ENCODE data around the gene MBNL2. TPM values are rescaled to one million over a fixed set of nuclear protein-coding genes. Genes with fewer than 3 reads are reported as not detected.
A peak's percentile ranks its signal among the peaks of the same experiment; 100 is the strongest.

The MBNL2 gene
- polyA plus RNA-seq, 4 donors = 12.1 to 31.2 (median 13.2) TPM

- Histone ChIP-seq H3K4me1 (ENCODE audit: control insufficient read depth in 3 of 3, insufficient read depth in 2 of 3, low read depth in 1 of 3, low read length in 2 of 3) (no peaks in the 10 kb centered on the region), H3K4me3 (ENCODE audit: low read depth in 1 of 3, low read length in 3 of 3) (no peak overlapping the region), H3K36me3 (ENCODE audit: control insufficient read depth in 3 of 3, insufficient read depth in 2 of 3, low read depth in 1 of 3, low read length in 3 of 3) (peaks cover 2 to 28% (median 10%) of the 10 kb centered on the region in 3 donors), H3K9me3 (ENCODE audit: control insufficient read depth in 2 of 2, insufficient read depth in 1 of 2, low read depth in 1 of 2, low read length in 1 of 2) (no peaks in the 10 kb centered on the region), H3K27me3 (ENCODE audit: control insufficient read depth in 3 of 3, insufficient read depth in 3 of 3, low read length in 3 of 3) (no peaks in the 10 kb centered on the region), H3K27ac (ENCODE audit: low read depth in 1 of 3, low read length in 2 of 3) (no peak overlapping the region)
- FAIRE-seq (no peak), DNase-seq (no peak)
- WGBS, 3 donors = 98 to 99% (median 98%) methylated on average over 6 of the region's 6 CpGs
Measured at GRCh38 chr13:97373787-97374186, 151.7 kb downstream of the MBNL2 start.

GRCh38 chr13:97376981-97377380, 154.8 kb downstream of the MBNL2 start:
- H3K27me3 ChIP-seq (ENCODE audit: control insufficient read depth in 3 of 3, insufficient read depth in 3 of 3, low read length in 3 of 3) = no peaks in the 10 kb centered on the region
- no peak for DNase-seq
- H3K4me1 ChIP-seq (ENCODE audit: control insufficient read depth in 3 of 3, insufficient read depth in 2 of 3, low read depth in 1 of 3, low read length in 2 of 3) = no peaks in the 10 kb centered on the region
- no peaks in the 10 kb centered on the region for H3K9me3 ChIP-seq (ENCODE audit: control insufficient read depth in 2 of 2, insufficient read depth in 1 of 2, low read depth in 1 of 2, low read length in 1 of 2)
- FAIRE-seq = no peak
- 94 to 99% (median 98%) methylated on average over 6 of the region's 6 CpGs for WGBS, 3 donors
- H3K36me3 ChIP-seq (ENCODE audit: control insufficient read depth in 3 of 3, insufficient read depth in 2 of 3, low read depth in 1 of 3, low read length in 3 of 3) = peaks cover under 1 to 22% (median 10%) of the 10 kb centered on the region in 3 donors
- no peak overlapping the region for H3K27ac ChIP-seq (ENCODE audit: low read depth in 1 of 3, low read length in 2 of 3)
- no peak overlapping the region for H3K4me3 ChIP-seq (ENCODE audit: low read depth in 1 of 3, low read length in 3 of 3)

GRCh38 chr13:97379386-97379785, 157.3 kb downstream of the MBNL2 start:
- H3K27me3 ChIP-seq (ENCODE audit: control insufficient read depth in 3 of 3, insufficient read depth in 3 of 3, low read length in 3 of 3) = no peaks in the 10 kb centered on the region
- WGBS, 3 donors = 82 to 92% (median 88%) methylated on average over 5 of the region's 5 CpGs
- DNase-seq (no peak), FAIRE-seq (no peak)
- peaks cover 0 to 24% (median 11%) of the 10 kb centered on the region in 3 donors for H3K36me3 ChIP-seq (ENCODE audit: control insufficient read depth in 3 of 3, insufficient read depth in 2 of 3, low read depth in 1 of 3, low read length in 3 of 3)
- no peak overlapping the region for H3K4me3 ChIP-seq (ENCODE audit: low read depth in 1 of 3, low read length in 3 of 3)
- H3K9me3 ChIP-seq (ENCODE audit: control insufficient read depth in 2 of 2, insufficient read depth in 1 of 2, low read depth in 1 of 2, low read length in 1 of 2) = no peaks in the 10 kb centered on the region
- no peaks in the 10 kb centered on the region for H3K4me1 ChIP-seq (ENCODE audit: control insufficient read depth in 3 of 3, insufficient read depth in 2 of 3, low read depth in 1 of 3, low read length in 2 of 3)
- H3K27ac ChIP-seq (ENCODE audit: low read depth in 1 of 3, low read length in 2 of 3) = no peak overlapping the region

GRCh38 chr13:97380696-97381095, 158.6 kb downstream of the MBNL2 start:
- H3K4me1 ChIP-seq (ENCODE audit: control insufficient read depth in 3 of 3, insufficient read depth in 2 of 3, low read depth in 1 of 3, low read length in 2 of 3) = no peaks in the 10 kb centered on the region
- H3K9me3 ChIP-seq (ENCODE audit: control insufficient read depth in 2 of 2, insufficient read depth in 1 of 2, low read depth in 1 of 2, low read length in 1 of 2) = no peaks in the 10 kb centered on the region
- no peak overlapping the region for H3K4me3 ChIP-seq (ENCODE audit: low read depth in 1 of 3, low read length in 3 of 3)
- 92 to 97% (median 93%) methylated on average over 6 of the region's 6 CpGs for WGBS, 3 donors
- peaks cover 0 to 13% (median 7%) of the 10 kb centered on the region in 3 donors for H3K36me3 ChIP-seq (ENCODE audit: control insufficient read depth in 3 of 3, insufficient read depth in 2 of 3, low read depth in 1 of 3, low read length in 3 of 3)
- DNase-seq (no peak), FAIRE-seq (no peak)
- no peak overlapping the region for H3K27ac ChIP-seq (ENCODE audit: low read depth in 1 of 3, low read length in 2 of 3)
- no peaks in the 10 kb centered on the region for H3K27me3 ChIP-seq (ENCODE audit: control insufficient read depth in 3 of 3, insufficient read depth in 3 of 3, low read length in 3 of 3)

GRCh38 chr13:97381189-97381588, 159.1 kb downstream of the MBNL2 start:
- no peak for FAIRE-seq
- H3K4me3 ChIP-seq (ENCODE audit: low read depth in 1 of 3, low read length in 3 of 3) = no peak overlapping the region
- no peak for DNase-seq
- WGBS, 3 donors = 98 to 100% (median 100%) methylated on average over 1 of the region's 1 CpG
- H3K27me3 ChIP-seq (ENCODE audit: control insufficient read depth in 3 of 3, insufficient read depth in 3 of 3, low read length in 3 of 3) = no peaks in the 10 kb centered on the region
- H3K9me3 ChIP-seq (ENCODE audit: control insufficient read depth in 2 of 2, insufficient read depth in 1 of 2, low read depth in 1 of 2, low read length in 1 of 2) = no peaks in the 10 kb centered on the region
- H3K4me1 ChIP-seq (ENCODE audit: control insufficient read depth in 3 of 3, insufficient read depth in 2 of 3, low read depth in 1 of 3, low read length in 2 of 3) = no peaks in the 10 kb centered on the region
- H3K36me3 ChIP-seq (ENCODE audit: control insufficient read depth in 3 of 3, insufficient read depth in 2 of 3, low read depth in 1 of 3, low read length in 3 of 3) = peaks cover 0 to 12% (median 7%) of the 10 kb centered on the region in 3 donors
- H3K27ac ChIP-seq (ENCODE audit: low read depth in 1 of 3, low read length in 2 of 3) = no peak overlapping the region

- Histone ChIP-seq H3K36me3 (ENCODE audit: control insufficient read depth in 3 of 3, insufficient read depth in 2 of 3, low read depth in 1 of 3, low read length in 3 of 3) (peaks cover 0 to 13% (median 7%) of the 10 kb centered on the region in 3 donors), H3K9me3 (ENCODE audit: control insufficient read depth in 2 of 2, insufficient read depth in 1 of 2, low read depth in 1 of 2, low read length in 1 of 2) (no peaks in the 10 kb centered on the region), H3K4me1 (ENCODE audit: control insufficient read depth in 3 of 3, insufficient read depth in 2 of 3, low read depth in 1 of 3, low read length in 2 of 3) (no peaks in the 10 kb centered on the region), H3K27me3 (ENCODE audit: control insufficient read depth in 3 of 3, insufficient read depth in 3 of 3, low read length in 3 of 3) (no peaks in the 10 kb centered on the region), H3K4me3 (ENCODE audit: low read depth in 1 of 3, low read length in 3 of 3) (no peak overlapping the region), H3K27ac (ENCODE audit: low read depth in 1 of 3, low read length in 2 of 3) (no peak overlapping the region)
- WGBS, 3 donors = 97 to 98% (median 98%) methylated on average over 5 of the region's 5 CpGs
- DNase-seq (no peak), FAIRE-seq (no peak)
Measured at GRCh38 chr13:97382276-97382675, 160.1 kb downstream of the MBNL2 start.

- no peaks in the 10 kb centered on the region for H3K27me3 ChIP-seq (ENCODE audit: control insufficient read depth in 3 of 3, insufficient read depth in 3 of 3, low read length in 3 of 3)
- FAIRE-seq (no peak), DNase-seq (no peak)
- H3K4me1 ChIP-seq (ENCODE audit: control insufficient read depth in 3 of 3, insufficient read depth in 2 of 3, low read depth in 1 of 3, low read length in 2 of 3) = no peaks in the 10 kb centered on the region
- no peaks in the 10 kb centered on the region for H3K9me3 ChIP-seq (ENCODE audit: control insufficient read depth in 2 of 2, insufficient read depth in 1 of 2, low read depth in 1 of 2, low read length in 1 of 2)
- peaks cover 3 to 20% (median 8%) of the 10 kb centered on the region in 3 donors for H3K36me3 ChIP-seq (ENCODE audit: control insufficient read depth in 3 of 3, insufficient read depth in 2 of 3, low read depth in 1 of 3, low read length in 3 of 3)
- WGBS, 3 donors = 77 to 100% (median 83%) methylated on average over 2 of the region's 2 CpGs
- H3K27ac ChIP-seq (ENCODE audit: low read depth in 1 of 3, low read length in 2 of 3) = no peak overlapping the region
- no peak overlapping the region for H3K4me3 ChIP-seq (ENCODE audit: low read depth in 1 of 3, low read length in 3 of 3)
Measured at GRCh38 chr13:97384371-97384770, 162.2 kb downstream of the MBNL2 start.

GRCh38 chr13:97385146-97385545, 163.0 kb downstream of the MBNL2 start:
- no peak for FAIRE-seq
- H3K27ac ChIP-seq (ENCODE audit: low read depth in 1 of 3, low read length in 2 of 3) = no peak overlapping the region
- peaks cover 3 to 20% (median 8%) of the 10 kb centered on the region in 3 donors for H3K36me3 ChIP-seq (ENCODE audit: control insufficient read depth in 3 of 3, insufficient read depth in 2 of 3, low read depth in 1 of 3, low read length in 3 of 3)
- no peak for DNase-seq
- H3K4me3 ChIP-seq (ENCODE audit: low read depth in 1 of 3, low read length in 3 of 3) = no peak overlapping the region
- H3K4me1 ChIP-seq (ENCODE audit: control insufficient read depth in 3 of 3, insufficient read depth in 2 of 3, low read depth in 1 of 3, low read length in 2 of 3) = no peaks in the 10 kb centered on the region
- H3K27me3 ChIP-seq (ENCODE audit: control insufficient read depth in 3 of 3, insufficient read depth in 3 of 3, low read length in 3 of 3) = no peaks in the 10 kb centered on the region
- no peaks in the 10 kb centered on the region for H3K9me3 ChIP-seq (ENCODE audit: control insufficient read depth in 2 of 2, insufficient read depth in 1 of 2, low read depth in 1 of 2, low read length in 1 of 2)

- FAIRE-seq (no peak), DNase-seq (no peak)
- Histone ChIP-seq H3K27ac (ENCODE audit: low read depth in 1 of 3, low read length in 2 of 3) (peak overlapping the region in 1 of 3 donors; percentile 14), H3K36me3 (ENCODE audit: control insufficient read depth in 3 of 3, insufficient read depth in 2 of 3, low read depth in 1 of 3, low read length in 3 of 3) (peaks cover 3 to 20% (median 5%) of the 10 kb centered on the region in 3 donors), H3K4me3 (ENCODE audit: low read depth in 1 of 3, low read length in 3 of 3) (no peak overlapping the region), H3K9me3 (ENCODE audit: control insufficient read depth in 2 of 2, insufficient read depth in 1 of 2, low read depth in 1 of 2, low read length in 1 of 2) (no peaks in the 10 kb centered on the region), H3K27me3 (ENCODE audit: control insufficient read depth in 3 of 3, insufficient read depth in 3 of 3, low read length in 3 of 3) (no peaks in the 10 kb centered on the region), H3K4me1 (ENCODE audit: control insufficient read depth in 3 of 3, insufficient read depth in 2 of 3, low read depth in 1 of 3, low read length in 2 of 3) (no peaks in the 10 kb centered on the region)
- WGBS, 3 donors = 96 to 100% (median 98%) methylated on average over 3 of the region's 3 CpGs
Measured at GRCh38 chr13:97385854-97386253, 163.7 kb downstream of the MBNL2 start.
